Subcutaneous adipose tissue (tissue), 4 donors: ENCODE data around the gene NEURL1B. TPM values are rescaled to one million over a fixed set of nuclear protein-coding genes. Genes with fewer than 3 reads are reported as not detected.

Experiments used
- total RNA-seq, 4 donors: library from RNA; depleted of rRNA; stranded (reverse); fragments of >200 nt; gene quantifications; one replicate each; pipeline ENCODE4 v1.1.0, GENCODE V29; 2016
- TF ChIP-seq, protein P1 (sequence below): fragments of 450-650 bp; IDR thresholded peaks from one replicate; pipeline ENCODE4 v1.5.1; 2016; ENCODE audit warnings: low read depth, mild to moderate bottlenecking, control low read depth, antibody characterized with exemption, moderate library complexity

Gene NEURL1B
- total RNA-seq, 4 donors from 2014 or later: 4.9 to 38.4 (median 13.0) TPM

DNA sequence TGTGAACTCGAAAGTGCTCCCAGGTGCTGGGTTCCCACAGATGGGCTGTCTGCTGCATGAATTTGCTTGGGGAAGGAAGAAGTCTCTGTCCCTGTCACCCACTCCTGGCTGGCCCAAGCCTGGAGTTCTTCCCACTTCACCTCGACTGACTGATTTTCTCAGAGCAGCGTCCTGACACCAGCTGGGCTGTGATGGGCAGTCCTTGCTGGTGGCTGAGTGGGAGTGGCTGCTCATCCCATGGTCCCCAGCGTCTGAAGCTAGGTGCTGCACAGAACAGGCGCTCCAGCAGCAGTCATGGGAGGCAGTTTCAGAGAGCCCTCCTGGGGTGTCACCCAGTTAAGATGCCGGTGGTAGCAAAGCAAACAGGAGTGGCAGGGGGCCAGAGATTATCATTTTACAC is 10.1 kb upstream of the NEURL1B start:
- TF ChIP-seq, protein P1, sequence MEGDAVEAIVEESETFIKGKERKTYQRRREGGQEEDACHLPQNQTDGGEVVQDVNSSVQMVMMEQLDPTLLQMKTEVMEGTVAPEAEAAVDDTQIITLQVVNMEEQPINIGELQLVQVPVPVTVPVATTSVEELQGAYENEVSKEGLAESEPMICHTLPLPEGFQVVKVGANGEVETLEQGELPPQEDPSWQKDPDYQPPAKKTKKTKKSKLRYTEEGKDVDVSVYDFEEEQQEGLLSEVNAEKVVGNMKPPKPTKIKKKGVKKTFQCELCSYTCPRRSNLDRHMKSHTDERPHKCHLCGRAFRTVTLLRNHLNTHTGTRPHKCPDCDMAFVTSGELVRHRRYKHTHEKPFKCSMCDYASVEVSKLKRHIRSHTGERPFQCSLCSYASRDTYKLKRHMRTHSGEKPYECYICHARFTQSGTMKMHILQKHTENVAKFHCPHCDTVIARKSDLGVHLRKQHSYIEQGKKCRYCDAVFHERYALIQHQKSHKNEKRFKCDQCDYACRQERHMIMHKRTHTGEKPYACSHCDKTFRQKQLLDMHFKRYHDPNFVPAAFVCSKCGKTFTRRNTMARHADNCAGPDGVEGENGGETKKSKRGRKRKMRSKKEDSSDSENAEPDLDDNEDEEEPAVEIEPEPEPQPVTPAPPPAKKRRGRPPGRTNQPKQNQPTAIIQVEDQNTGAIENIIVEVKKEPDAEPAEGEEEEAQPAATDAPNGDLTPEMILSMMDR: no peak

DNA sequence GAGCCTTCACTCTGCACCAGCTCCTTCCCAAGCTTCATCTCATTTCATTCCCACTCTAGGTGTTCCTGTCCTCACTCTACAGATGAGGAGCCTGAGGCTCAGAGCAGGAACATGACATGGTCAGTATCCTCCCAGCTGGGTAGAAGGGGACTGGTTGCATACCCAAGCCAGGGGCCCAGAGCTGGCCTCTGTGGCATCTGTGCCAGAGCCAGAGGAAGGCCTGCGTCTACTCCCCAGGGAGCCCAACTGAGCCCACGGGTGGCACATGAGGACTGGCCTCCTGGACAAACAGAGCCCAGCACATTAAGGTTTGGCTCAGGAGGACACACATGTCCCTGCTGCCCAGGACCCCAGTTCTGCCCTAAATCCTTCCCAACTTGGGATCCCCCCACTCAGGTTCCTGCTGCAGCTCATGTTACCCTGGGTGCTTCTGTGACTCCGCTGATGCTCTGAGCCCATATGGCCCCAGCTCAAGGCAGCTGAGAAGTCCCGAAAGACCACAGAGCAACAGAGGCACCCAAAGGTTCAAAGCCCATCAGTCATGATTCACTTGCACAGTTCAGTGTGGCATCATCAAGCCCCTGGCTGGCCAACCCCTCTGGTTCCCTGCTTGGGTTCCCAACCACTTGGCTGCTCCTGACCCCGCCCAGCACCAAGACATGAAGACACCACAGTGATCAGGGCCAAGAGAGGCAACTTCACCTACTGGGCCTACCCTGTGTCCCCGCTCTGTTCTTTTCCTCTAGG is 8.5 kb upstream of the NEURL1B start:
- TF ChIP-seq, protein P1: no peak

DNA sequence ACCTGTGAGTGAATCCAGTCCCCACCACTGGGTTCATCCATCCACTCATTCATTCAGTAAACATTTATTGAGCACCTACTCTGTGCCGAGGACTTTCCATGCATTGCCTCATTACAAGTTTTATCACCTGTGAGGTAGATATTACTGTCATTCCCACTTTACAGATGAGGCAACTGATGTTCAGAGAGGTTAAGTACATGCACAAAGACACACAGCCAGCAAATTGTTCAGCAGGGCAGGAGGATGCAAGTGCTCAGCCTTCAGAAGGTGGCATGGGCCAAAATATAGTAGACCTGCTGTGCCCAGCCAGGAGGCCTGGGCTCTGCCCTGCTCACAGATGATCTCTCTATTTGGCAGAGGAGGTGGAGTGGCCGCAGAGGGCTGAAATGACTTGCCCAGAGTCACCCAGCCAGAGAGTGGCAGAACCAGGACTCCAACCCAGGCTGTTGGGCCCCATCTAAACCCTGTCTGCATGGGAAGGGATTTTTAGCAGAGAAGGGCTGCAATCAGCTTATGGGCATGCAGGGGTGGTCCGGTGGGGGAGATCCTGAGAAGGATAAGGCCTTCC is 7.6 kb upstream of the NEURL1B start:
- TF ChIP-seq, protein P1: no peak

DNA sequence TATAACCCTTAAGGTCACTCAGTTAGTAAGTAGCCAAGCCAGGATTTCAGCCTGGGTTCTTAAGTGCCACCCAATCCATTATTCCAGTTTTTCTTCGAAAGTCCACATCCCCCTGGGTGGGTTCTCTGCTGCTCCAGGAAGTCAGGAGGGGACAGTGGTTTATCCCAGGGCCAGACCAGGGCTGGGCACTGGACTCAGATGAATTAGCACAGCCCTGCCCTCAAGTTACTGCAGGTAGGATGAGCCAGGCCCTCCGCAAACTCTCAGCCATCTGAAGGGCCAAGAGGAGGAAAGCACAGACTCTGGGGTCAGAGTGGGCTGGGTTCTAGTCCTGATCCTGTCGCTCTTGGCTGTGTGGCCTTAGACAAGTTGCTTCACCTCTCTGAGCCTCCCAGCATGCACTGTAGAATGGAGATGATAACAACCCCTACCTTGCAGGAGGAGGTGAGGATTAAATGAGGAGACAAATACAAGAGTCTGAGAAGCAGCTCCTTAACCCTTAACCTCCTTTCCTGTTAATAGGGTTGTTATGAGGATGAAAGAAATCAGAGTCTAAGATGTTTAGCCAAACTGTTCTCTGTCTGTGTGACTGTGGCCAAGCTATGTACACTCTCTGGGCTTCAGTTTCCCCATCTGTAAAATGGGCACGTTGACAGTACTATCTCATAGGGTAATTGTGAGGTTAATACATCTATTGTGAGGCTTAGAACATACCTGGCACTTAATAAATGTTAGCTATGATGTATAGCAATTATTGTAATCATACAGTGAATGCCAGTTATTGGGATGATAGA is 6.8 kb upstream of the NEURL1B start:
- TF ChIP-seq, protein P1: no peak

DNA sequence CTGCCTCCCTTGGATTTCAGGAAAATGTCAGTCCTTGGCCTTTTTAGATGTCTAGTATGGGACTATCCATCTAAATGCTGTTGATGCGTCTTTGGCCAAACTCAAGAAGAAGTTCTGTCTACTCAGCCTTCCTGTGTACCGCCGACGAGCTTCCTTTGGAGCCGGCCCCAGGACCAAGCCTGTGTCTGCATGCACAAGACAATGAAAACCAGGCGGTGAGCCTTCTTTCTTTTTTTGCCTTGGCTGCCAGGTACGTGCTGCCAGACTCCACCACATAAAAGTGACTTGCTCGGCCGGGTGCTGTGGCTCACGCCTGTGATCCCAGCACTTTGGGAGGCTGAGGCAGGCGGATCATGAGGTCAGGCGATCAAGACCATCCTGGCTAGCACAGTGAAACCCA is 6.0 kb upstream of the NEURL1B start:
- TF ChIP-seq, protein P1: no peak

DNA sequence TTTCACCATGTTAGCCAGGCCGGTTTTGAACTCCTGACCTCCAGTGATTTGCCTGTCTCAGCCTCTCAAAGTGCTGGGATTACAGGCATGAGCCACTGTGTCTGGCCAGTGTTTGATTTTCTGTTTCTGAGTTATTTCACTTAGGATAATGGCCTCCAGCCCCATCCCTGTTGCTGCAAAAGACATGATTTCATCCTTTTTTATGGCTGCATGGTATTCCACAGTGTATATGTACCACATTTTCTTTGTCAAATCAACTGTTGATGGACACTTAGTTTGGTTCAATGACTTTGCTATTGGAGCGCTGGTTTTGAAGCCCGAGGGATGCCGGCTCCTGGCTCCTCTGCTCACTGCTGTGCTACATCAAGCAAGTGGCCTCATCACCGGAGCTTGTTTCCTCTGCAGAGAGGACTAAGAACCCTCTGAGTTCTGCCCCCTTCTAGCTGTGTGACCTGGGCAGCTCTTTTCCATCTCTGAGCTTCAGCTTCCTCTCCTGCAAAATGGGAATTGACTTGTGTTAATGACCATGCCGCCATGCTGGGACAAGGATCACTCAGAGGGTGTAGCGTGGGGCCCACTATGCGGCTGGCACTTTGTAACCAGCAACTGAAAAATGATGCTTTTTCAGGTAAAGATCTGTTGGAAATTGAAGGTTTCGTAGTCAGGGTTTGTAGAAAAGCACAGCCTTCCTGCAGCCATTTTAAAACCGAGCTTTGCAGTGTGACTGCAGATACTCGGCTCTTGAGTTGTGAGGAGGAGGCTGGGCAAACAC is 4.6 kb upstream of the NEURL1B start:
- TF ChIP-seq, protein P1: no peak
